ENCODE measurements around the gene NTF4.
"Not testable (repeated sequence)": the region's sequence is repeated elsewhere in the genome, so short reads cannot be mapped to it uniquely, and the experiment has no call there.

The NTF4 gene

GRCh38 chr19:49042177-49042576 lies 22.4 kb downstream of the NTF4 start:
- no peak overlapping the region for H3K4me3 ChIP-seq (ENCODE audit: low read depth, low read length)
- DNase-seq (ENCODE audit: low read depth): no peak
- TF ChIP-seq CTCF (IDR thresholded peaks at IDR 0.05; ENCODE audit: low read depth, low read length): no peak
- TF ChIP-seq MYC (IDR thresholded peaks at IDR 0.05; ENCODE audit: low read depth, low read length): no peak
- TF ChIP-seq MAX (IDR thresholded peaks at IDR 0.05; ENCODE audit: low read depth, low read length): no peak
- no peak for TF ChIP-seq POLR2A (IDR thresholded peaks at IDR 0.05; ENCODE audit: extremely low read depth, insufficient read length)

- not testable (repeated sequence) for H3K4me3 ChIP-seq (ENCODE audit: low read depth, low read length); DNase-seq (ENCODE audit: low read depth)
Observed at GRCh38 chr19:49039736-49040135, 24.9 kb downstream of the NTF4 start.

- not testable (repeated sequence) for DNase-seq (ENCODE audit: low read depth); H3K4me3 ChIP-seq (ENCODE audit: low read depth, low read length)
Observed at GRCh38 chr19:49038557-49039276, 25.9 kb downstream of the NTF4 start.

- H3K4me3 ChIP-seq (ENCODE audit: low read depth, low read length); DNase-seq (ENCODE audit: low read depth): not testable (repeated sequence)
Observed at GRCh38 chr19:49038111-49038510, 26.5 kb downstream of the NTF4 start.

- H3K4me3 ChIP-seq (ENCODE audit: low read depth, low read length): not testable (repeated sequence)
- DNase-seq (ENCODE audit: low read depth): peak; percentile 45
- TF ChIP-seq CTCF (IDR thresholded peaks at IDR 0.05; ENCODE audit: low read depth, low read length): peak; percentile 67
Observed at GRCh38 chr19:49036815-49037214, 27.8 kb downstream of the NTF4 start, which contains the start of gene CGB1. Gene CGB1, minus strand, starts transcription at chr19:49036895. Its CDS starts 184 bp downstream, at chr19:49036711.

GRCh38 chr19:49031642-49032301 lies 32.8 kb downstream of the NTF4 start, which contains the start of gene CGB2:
Gene CGB2, plus strand, starts transcription at chr19:49031890. Its CDS starts 206 bp downstream, at chr19:49032096.
- H3K4me3 ChIP-seq (ENCODE audit: low read depth, low read length); DNase-seq (ENCODE audit: low read depth): not testable (repeated sequence)
- peak; percentile 34 for TF ChIP-seq CTCF (IDR thresholded peaks at IDR 0.05; ENCODE audit: low read depth, low read length)

GRCh38 chr19:49030323-49030722 lies 34.3 kb downstream of the NTF4 start:
- DNase-seq (ENCODE audit: low read depth); H3K4me3 ChIP-seq (ENCODE audit: low read depth, low read length): not testable (repeated sequence)

- H3K4me3 ChIP-seq (ENCODE audit: low read depth, low read length); DNase-seq (ENCODE audit: low read depth): not testable (repeated sequence)
Observed at GRCh38 chr19:49029749-49030148, 34.9 kb downstream of the NTF4 start.

- not testable (repeated sequence) for DNase-seq (ENCODE audit: low read depth); H3K4me3 ChIP-seq (ENCODE audit: low read depth, low read length)
Observed at GRCh38 chr19:49028686-49029085, 35.9 kb downstream of the NTF4 start.

GRCh38 chr19:49025599-49025998 lies 39.0 kb downstream of the NTF4 start:
- not testable (repeated sequence) for H3K4me3 ChIP-seq (ENCODE audit: low read depth, low read length); DNase-seq (ENCODE audit: low read depth)

GRCh38 chr19:49025088-49025487 lies 39.5 kb downstream of the NTF4 start:
- not testable (repeated sequence) for DNase-seq (ENCODE audit: low read depth); H3K4me3 ChIP-seq (ENCODE audit: low read depth, low read length)

GRCh38 chr19:49024233-49024632 lies 40.4 kb downstream of the NTF4 start, which contains the start of gene CGB3:
Gene CGB3, minus strand, starts transcription at chr19:49024333. Its CDS starts 362 bp downstream, at chr19:49023971.
- DNase-seq (ENCODE audit: low read depth); H3K4me3 ChIP-seq (ENCODE audit: low read depth, low read length): not testable (repeated sequence)

Data from NB4 (cell line).